Measurements from ENCODE around the gene PPP2R5B. TPM values are rescaled to one million over a fixed set of nuclear protein-coding genes. Genes with fewer than 3 reads are reported as not detected.
A peak's percentile ranks its signal among the peaks of the same experiment; 100 is the strongest.

The PPP2R5B gene
- total and polyA plus RNA-seq, 8 donors, result 6.3 to 24.2 (median 12.1) TPM

DNA sequence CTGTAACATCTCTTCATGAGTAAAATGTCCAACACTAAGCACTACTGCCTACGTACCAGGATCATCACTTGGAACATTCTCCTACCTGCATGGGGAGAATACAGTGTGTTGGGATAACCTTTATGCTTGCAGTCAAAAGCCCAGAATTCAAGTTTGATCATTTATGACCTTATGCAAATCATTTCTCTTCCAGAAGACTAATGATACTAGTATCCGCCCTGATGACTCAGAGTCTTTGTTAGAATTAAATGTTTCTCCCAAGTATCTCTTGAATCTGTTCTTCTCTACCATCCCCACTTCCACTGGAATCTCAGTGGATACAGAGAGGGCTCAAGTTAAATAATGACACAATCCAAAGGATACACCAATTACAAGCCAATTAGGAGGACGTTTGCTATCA lies 35.0 kb downstream of the PPP2R5B start:
- intact Hi-C loops (cut with DNase I), result no loop called here
- H3K9me3 ChIP-seq, result no peaks in the 10 kb centered on the region
- no peaks in the 10 kb centered on the region for H3K36me3 ChIP-seq
- no peaks in the 10 kb centered on the region for H3K27me3 ChIP-seq
- 62 to 66% methylated on average over 3 of the region's 3 CpGs for WGBS, 2 donors
- no peak for TF ChIP-seq CTCF (IDR thresholded peaks at IDR 0.05)
- no peak overlapping the region for H3K4me3 ChIP-seq
- ATAC-seq, result no peak
- DNase-seq, result no peak
- H3K27ac ChIP-seq, result no peak overlapping the region
- no peaks in the 10 kb centered on the region for H3K4me1 ChIP-seq
- FAIRE-seq, result no peak

- Histone ChIP-seq H3K4me3 (no peak overlapping the region), H3K27ac (no peak overlapping the region), H3K9me3 (no peaks in the 10 kb centered on the region), H3K36me3 (no peaks in the 10 kb centered on the region), H3K4me1 (no peaks in the 10 kb centered on the region), H3K27me3 (no peaks in the 10 kb centered on the region)
- ATAC-seq (no peak), FAIRE-seq (no peak), DNase-seq (no peak)
- TF ChIP-seq CTCF (IDR thresholded peaks at IDR 0.05), result no peak
- intact Hi-C loops (cut with DNase I), result no loop called here
- WGBS, 2 donors, result 58 to 60% methylated on average over 4 of the region's 4 CpGs
Observed at GRCh38 chr11:64960719-64961118, 36.2 kb downstream of the PPP2R5B start.

DNA sequence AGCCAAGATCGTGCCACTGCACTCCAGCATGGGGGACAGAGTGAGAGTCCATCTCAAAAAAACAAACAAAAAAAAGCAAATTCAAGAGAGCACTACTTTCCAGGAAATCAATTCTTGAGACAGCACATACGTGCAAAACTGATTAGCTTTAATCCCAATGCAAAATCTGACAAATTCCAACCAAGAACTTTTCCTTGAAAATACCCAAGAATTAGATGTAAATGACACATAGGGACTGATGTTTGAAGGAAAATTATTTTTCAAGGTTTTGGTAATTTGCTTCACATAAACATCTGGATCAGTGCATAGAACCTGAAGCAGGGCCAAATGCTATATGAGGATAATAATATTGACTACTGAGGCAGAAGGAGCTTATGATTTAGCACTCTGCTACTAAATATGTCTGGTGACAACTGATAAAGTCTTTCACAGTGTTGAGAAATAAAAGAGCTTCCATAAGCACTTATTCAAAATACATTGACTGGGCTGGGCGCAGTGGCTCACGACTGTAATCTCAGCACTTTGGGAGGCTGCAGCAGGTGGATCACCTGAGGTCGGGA lies 38.7 kb downstream of the PPP2R5B start:
- TF ChIP-seq CTCF (IDR thresholded peaks at IDR 0.05), result no peak
- Histone ChIP-seq H3K4me1 (no peaks in the 10 kb centered on the region), H3K4me3 (no peak overlapping the region), H3K36me3 (no peaks in the 10 kb centered on the region), H3K27me3 (no peaks in the 10 kb centered on the region), H3K9me3 (no peaks in the 10 kb centered on the region), H3K27ac (no peak overlapping the region)
- no peak for ATAC-seq
- no peak for DNase-seq
- FAIRE-seq, result no peak
- intact Hi-C loops (cut with DNase I), result no loop called here
- WGBS, 2 donors, result 68 to 77% methylated on average over 5 of the region's 5 CpGs

DNA sequence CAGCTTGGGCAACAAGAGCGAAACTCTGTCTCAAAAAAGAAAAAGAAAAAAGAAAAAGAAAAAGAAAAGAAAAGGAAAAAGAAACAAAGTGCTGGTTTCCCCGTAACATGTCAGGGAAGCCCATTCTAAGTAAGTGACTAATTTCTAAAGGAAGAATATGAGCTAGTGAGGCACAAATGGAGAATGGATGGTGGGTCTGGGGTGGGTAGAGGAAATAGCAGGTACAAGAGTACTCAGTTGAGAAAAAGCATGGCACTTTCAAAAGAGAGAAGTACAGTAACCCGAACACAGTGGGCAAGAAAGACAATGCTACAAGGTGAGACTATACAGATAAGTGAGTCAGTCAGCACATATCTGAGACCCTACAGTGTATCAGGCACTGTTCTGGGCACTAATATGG lies 42.9 kb downstream of the PPP2R5B start:
- 91 to 93% methylated on average over 3 of the region's 3 CpGs for WGBS, 2 donors
- FAIRE-seq (no peak), DNase-seq (no peak), ATAC-seq (no peak)
- no peaks in the 10 kb centered on the region for H3K4me1 ChIP-seq
- no peaks in the 10 kb centered on the region for H3K9me3 ChIP-seq
- no peak for TF ChIP-seq CTCF (IDR thresholded peaks at IDR 0.05)
- intact Hi-C loops (cut with DNase I), result no loop called here
- H3K4me3 ChIP-seq, result no peak overlapping the region
- H3K27ac ChIP-seq, result no peak overlapping the region
- H3K27me3 ChIP-seq, result no peaks in the 10 kb centered on the region
- no peaks in the 10 kb centered on the region for H3K36me3 ChIP-seq

GRCh38 chr11:64969209-64969608 lies 44.7 kb downstream of the PPP2R5B start:
- peak in 1 of 4 donors; percentile 35 for ATAC-seq
- H3K27me3 ChIP-seq, result no peaks in the 10 kb centered on the region
- intact Hi-C loops (cut with DNase I), result no loop called here
- no peak for TF ChIP-seq CTCF (IDR thresholded peaks at IDR 0.05)
- no peaks in the 10 kb centered on the region for H3K4me1 ChIP-seq
- H3K9me3 ChIP-seq, result no peaks in the 10 kb centered on the region
- no peak for DNase-seq
- H3K36me3 ChIP-seq, result no peaks in the 10 kb centered on the region
- WGBS, 2 donors, result 44 to 51% methylated on average over 5 of the region's 5 CpGs
- H3K4me3 ChIP-seq, result no peak overlapping the region
- no peak for FAIRE-seq
- no peak overlapping the region for H3K27ac ChIP-seq
